Adipocyte (in vitro differentiated cells): Measurements from ENCODE around the gene TMEM43.

Experiments
- DNase-seq: peaks from one replicate; pipeline ENCODE4 v3.0.0-alpha.2; 2015; ENCODE audit warnings: low read depth
- H3K27me3 ChIP-seq: replicated peaks from 2 replicates; pipeline ENCODE4 v1.7.0; 2013; ENCODE audit warnings: mild to moderate bottlenecking, low read length, moderate library complexity; ENCODE audit not compliant: control insufficient read depth, insufficient read depth
- H3K36me3 ChIP-seq: 2 replicates; pipeline ENCODE4 v1.7.0; 2013; ENCODE audit warnings: low read length, mild to moderate bottlenecking, moderate library complexity; ENCODE audit not compliant: control insufficient read depth, insufficient read depth, severe bottlenecking
- H3K4me1 ChIP-seq: 2 replicates; pipeline ENCODE4 v1.7.0; 2013; ENCODE audit warnings: mild to moderate bottlenecking, low read length, moderate library complexity; ENCODE audit not compliant: control insufficient read depth, insufficient read depth
- H3K4me3 ChIP-seq: 2 replicates; pipeline ENCODE4 v1.7.0; 2013; ENCODE audit warnings: mild to moderate bottlenecking, low read length, moderate library complexity
- H3K9ac ChIP-seq: 2 replicates; pipeline ENCODE4 v1.7.0; 2013; ENCODE audit warnings: mild to moderate bottlenecking, low read length, moderate library complexity
- H3K9me3 ChIP-seq: 2 replicates; pipeline ENCODE4 v1.7.0; 2013; ENCODE audit warnings: mild to moderate bottlenecking, low read length, moderate library complexity; ENCODE audit not compliant: control insufficient read depth

TMEM43 gene

DNA sequence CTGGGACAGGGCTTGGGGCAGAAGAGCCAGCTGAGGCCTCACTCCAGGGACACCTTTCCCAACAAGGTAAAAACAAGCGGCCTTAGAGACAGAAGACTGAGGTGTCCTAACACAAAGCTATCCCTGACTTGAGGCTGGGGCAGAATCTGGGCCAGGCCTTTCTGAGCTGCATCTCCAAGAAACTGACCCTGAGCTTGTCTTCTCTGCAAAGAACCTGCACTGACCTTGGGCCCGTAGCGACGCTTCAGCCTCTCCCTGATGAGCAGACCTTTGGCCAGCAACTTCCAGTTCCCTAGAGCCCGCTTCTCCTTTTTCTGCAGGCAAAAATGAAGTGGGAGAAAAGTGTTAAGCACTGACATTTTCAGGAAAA lies 22.2 kb downstream of the TMEM43 start:
- peaks cover 47% of the 10 kb centered on the region for H3K36me3 ChIP-seq
- DNase-seq, result no peak
- H3K4me3 ChIP-seq, result no peak overlapping the region
- H3K9me3 ChIP-seq, result no peaks in the 10 kb centered on the region
- H3K27me3 ChIP-seq, result no peaks in the 10 kb centered on the region
- H3K9ac ChIP-seq, result peak overlapping the region; percentile 84
- H3K4me1 ChIP-seq, result peaks cover 45% of the 10 kb centered on the region

- no peak overlapping the region for H3K4me3 ChIP-seq
- H3K4me1 ChIP-seq, result peaks cover 39% of the 10 kb centered on the region
- no peaks in the 10 kb centered on the region for H3K9me3 ChIP-seq
- no peak overlapping the region for H3K9ac ChIP-seq
- DNase-seq, result no peak
- no peaks in the 10 kb centered on the region for H3K27me3 ChIP-seq
- H3K36me3 ChIP-seq, result peaks cover 46% of the 10 kb centered on the region
Measured at GRCh38 chr3:14147617-14148016, 22.8 kb downstream of the TMEM43 start.

- Histone ChIP-seq H3K36me3 (peaks cover 52% of the 10 kb centered on the region), H3K27me3 (no peaks in the 10 kb centered on the region), H3K9me3 (no peaks in the 10 kb centered on the region), H3K9ac (no peak overlapping the region), H3K4me1 (peaks cover 32% of the 10 kb centered on the region), H3K4me3 (no peak overlapping the region)
- no peak for DNase-seq
Measured at GRCh38 chr3:14148041-14148985, 23.5 kb downstream of the TMEM43 start.

DNA sequence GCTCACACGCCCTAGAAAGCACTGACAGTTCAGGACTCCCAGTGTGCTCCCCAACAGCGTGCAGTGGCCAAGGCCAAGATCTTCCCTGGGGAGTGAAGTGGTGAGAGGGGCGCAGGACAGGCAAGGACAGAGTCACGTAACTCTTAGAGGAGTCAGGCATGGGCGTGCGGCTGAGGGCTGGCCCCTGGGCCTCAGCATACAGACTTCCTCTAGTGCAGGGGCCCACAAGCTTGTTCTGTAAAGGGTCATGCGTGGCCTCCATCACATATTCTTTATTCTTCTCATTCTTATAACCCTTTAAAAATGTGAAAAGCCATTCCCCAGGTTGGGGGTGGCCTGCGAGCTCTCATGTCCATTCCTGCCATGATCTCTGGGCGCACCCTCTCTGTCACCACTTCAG lies 25.2 kb downstream of the TMEM43 start:
- Histone ChIP-seq H3K36me3 (peaks cover 63% of the 10 kb centered on the region), H3K27me3 (no peaks in the 10 kb centered on the region), H3K9ac (no peak overlapping the region), H3K4me1 (peaks cover 16% of the 10 kb centered on the region), H3K4me3 (no peak overlapping the region), H3K9me3 (no peaks in the 10 kb centered on the region)
- no peak for DNase-seq

DNA sequence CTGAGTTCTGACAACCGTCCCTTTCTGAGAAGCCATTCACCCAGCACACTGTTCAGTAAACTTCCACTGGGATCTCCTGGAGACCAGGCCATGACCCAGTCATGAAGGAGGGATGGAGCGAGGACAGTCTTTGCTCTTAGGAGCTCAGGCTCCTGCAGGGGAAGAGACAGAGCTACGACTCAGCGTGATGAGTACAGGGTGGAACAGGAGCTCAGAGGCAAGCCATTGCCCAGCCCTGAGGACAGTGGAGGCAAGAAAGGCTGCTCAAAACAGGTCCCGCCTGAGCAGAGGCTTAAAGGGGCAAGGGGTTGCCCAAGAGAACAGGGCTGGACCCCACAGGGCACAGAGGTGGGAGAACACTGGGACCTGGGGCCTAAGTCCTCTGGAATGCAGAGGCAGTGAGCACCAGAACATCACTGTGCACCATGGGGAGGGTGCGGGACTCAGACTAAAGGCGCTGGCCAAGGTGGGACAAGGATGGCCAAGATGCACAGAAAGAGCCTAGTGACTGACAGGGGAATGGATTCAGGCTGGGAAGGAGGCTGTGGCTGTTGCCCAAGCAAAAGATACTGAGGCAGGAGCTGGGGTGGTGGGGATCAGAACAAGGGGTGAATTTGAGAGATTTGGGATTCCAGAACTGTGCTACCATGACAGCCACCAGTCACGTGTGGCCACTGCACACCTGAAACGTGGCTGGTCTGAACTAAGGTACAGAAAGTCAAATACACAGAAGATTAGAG lies 25.8 kb downstream of the TMEM43 start:
- no peaks in the 10 kb centered on the region for H3K27me3 ChIP-seq
- peaks cover 10% of the 10 kb centered on the region for H3K4me1 ChIP-seq
- DNase-seq, result no peak
- H3K9me3 ChIP-seq, result no peaks in the 10 kb centered on the region
- no peak overlapping the region for H3K9ac ChIP-seq
- no peak overlapping the region for H3K4me3 ChIP-seq
- H3K36me3 ChIP-seq, result peaks cover 64% of the 10 kb centered on the region

GRCh38 chr3:14151471-14152083 lies 26.7 kb downstream of the TMEM43 start:
- H3K4me3 ChIP-seq, result no peak overlapping the region
- H3K36me3 ChIP-seq, result peaks cover 65% of the 10 kb centered on the region

DNA sequence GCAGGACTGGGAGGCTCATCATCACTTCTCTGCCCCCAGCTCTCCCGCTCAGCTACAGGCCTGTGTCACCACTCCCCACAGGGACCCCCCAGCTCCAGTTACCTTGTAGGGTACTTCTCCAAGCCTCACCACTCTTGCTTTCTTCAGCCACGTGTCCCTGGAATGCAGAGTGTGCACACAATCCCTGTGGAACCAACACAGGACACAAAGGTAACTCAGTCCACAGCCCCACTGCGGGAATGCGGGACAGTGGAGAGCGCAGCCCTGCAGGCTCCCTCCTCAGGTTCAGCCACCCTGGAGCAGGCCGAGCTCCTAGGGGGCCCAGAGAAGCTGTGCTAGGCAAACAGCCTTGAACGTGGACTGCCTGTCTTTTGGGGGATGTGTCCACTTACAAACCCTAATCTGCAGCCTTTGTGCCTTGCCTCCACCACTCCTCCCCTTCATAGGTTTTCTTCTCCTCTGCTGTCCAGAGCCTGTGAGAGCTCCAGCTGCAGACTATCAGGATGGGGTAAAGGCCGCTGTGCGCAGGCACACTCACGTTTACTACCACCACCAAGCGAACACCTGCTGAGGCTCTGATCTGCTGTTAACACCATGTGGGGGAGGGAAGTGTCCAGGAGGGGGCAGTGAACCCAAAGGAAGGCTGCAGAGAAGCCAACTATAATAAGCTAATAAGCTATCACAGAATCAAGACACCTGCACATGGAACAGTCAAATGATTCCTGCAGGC lies 27.5 kb downstream of the TMEM43 start:
- Histone ChIP-seq H3K4me1 (no peaks in the 10 kb centered on the region), H3K36me3 (peaks cover 65% of the 10 kb centered on the region), H3K27me3 (no peaks in the 10 kb centered on the region), H3K9ac (no peak overlapping the region), H3K9me3 (no peaks in the 10 kb centered on the region), H3K4me3 (no peak overlapping the region)
- DNase-seq, result no peak

More at GRCh38 chr3:14151471-14152083, 26.7 kb downstream of the TMEM43 start:
- Histone ChIP-seq H3K4me1 (peaks cover under 1% of the 10 kb centered on the region), H3K27me3 (no peaks in the 10 kb centered on the region), H3K9ac (no peak overlapping the region), H3K9me3 (no peaks in the 10 kb centered on the region)
- no peak for DNase-seq

- no peaks in the 10 kb centered on the region for H3K9me3 ChIP-seq
Measured at GRCh38 chr3:14152963-14153355, 28.1 kb downstream of the TMEM43 start.

GRCh38 chr3:14153663-14154062 lies 28.8 kb downstream of the TMEM43 start:
- H3K4me3 ChIP-seq, result no peak overlapping the region
- no peaks in the 10 kb centered on the region for H3K27me3 ChIP-seq
- peaks cover 66% of the 10 kb centered on the region for H3K36me3 ChIP-seq
- H3K9me3 ChIP-seq, result no peaks in the 10 kb centered on the region
- no peak for DNase-seq
- no peak overlapping the region for H3K9ac ChIP-seq
- no peaks in the 10 kb centered on the region for H3K4me1 ChIP-seq

More at GRCh38 chr3:14152963-14153355, 28.1 kb downstream of the TMEM43 start:
- H3K36me3 ChIP-seq, result peaks cover 66% of the 10 kb centered on the region
- H3K27me3 ChIP-seq, result no peaks in the 10 kb centered on the region
- DNase-seq, result no peak
- H3K4me1 ChIP-seq, result no peaks in the 10 kb centered on the region
- H3K9ac ChIP-seq, result no peak overlapping the region
- no peak overlapping the region for H3K4me3 ChIP-seq

GRCh38 chr3:14154276-14154675 lies 29.4 kb downstream of the TMEM43 start:
- Histone ChIP-seq H3K36me3 (peaks cover 70% of the 10 kb centered on the region), H3K27me3 (no peaks in the 10 kb centered on the region)

More at GRCh38 chr3:14154276-14154675, 29.4 kb downstream of the TMEM43 start:
- no peak overlapping the region for H3K4me3 ChIP-seq
- H3K9me3 ChIP-seq, result no peaks in the 10 kb centered on the region
- H3K4me1 ChIP-seq, result no peaks in the 10 kb centered on the region
- DNase-seq, result no peak
- no peak overlapping the region for H3K9ac ChIP-seq
